Measurements from ENCODE around the gene IQCK.

DNA sequence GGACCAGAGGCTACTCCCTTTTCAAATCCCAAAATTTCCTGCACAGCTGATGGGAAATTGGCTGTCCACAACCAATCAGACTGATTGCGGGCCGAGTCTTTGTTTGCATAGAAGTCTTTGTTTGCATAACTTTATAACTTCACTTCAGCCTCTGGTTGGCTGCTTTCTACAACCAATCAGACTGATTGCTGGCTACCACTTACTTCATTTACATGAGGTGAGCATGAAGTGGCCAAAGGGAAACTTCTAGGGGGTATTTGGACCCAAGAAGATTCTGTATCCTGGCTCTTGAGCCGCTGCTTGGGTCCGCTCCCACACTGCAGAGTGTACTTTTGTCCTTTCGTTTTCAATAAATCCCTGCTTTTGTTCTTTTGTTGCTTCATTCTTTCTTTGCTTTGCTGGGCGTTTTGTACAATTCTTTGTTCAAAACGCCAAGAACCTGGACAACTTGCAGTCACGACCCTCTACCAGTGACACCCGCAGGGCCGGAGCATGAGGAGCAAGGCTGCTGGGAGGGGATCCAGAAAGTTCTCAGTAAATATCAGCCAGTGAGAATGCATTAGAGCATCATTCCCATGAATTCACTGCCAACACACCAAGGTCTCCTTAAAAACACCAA, 67.5 kb downstream of the IQCK start:
- TF ChIP-seq, protein P1, sequence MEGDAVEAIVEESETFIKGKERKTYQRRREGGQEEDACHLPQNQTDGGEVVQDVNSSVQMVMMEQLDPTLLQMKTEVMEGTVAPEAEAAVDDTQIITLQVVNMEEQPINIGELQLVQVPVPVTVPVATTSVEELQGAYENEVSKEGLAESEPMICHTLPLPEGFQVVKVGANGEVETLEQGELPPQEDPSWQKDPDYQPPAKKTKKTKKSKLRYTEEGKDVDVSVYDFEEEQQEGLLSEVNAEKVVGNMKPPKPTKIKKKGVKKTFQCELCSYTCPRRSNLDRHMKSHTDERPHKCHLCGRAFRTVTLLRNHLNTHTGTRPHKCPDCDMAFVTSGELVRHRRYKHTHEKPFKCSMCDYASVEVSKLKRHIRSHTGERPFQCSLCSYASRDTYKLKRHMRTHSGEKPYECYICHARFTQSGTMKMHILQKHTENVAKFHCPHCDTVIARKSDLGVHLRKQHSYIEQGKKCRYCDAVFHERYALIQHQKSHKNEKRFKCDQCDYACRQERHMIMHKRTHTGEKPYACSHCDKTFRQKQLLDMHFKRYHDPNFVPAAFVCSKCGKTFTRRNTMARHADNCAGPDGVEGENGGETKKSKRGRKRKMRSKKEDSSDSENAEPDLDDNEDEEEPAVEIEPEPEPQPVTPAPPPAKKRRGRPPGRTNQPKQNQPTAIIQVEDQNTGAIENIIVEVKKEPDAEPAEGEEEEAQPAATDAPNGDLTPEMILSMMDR (IDR thresholded peaks at IDR 0.05; ENCODE audit: extremely low read depth in 1 of 2, insufficient read depth in 1 of 2, low read depth in 1 of 2, low read length in 2 of 2): no peak
- TF ChIP-seq EZH2 (IDR thresholded peaks at IDR 0.05; ENCODE audit: borderline replicate concordance, low read depth, low read length, severe bottlenecking) (no peak), POLR2AphosphoS5 (IDR thresholded peaks at IDR 0.05; ENCODE audit: insufficient read depth, low read depth, low read length) (no peak), FOS (IDR thresholded peaks at IDR 0.05; ENCODE audit: borderline replicate concordance, insufficient read depth, low read length) (no peak), POLR2A (IDR thresholded peaks at IDR 0.05; ENCODE audit: low read depth, low read length) (no peak), MYC (IDR thresholded peaks at IDR 0.05; ENCODE audit: low read depth, low read length) (no peak), GATA2 (IDR thresholded peaks at IDR 0.05; ENCODE audit: insufficient read depth, insufficient read length, low read depth, low read length) (no peak), JUN (IDR thresholded peaks at IDR 0.05; ENCODE audit: borderline replicate concordance, insufficient read depth, insufficient read length, low read depth) (no peak)
- TF ChIP-seq, protein P2, sequence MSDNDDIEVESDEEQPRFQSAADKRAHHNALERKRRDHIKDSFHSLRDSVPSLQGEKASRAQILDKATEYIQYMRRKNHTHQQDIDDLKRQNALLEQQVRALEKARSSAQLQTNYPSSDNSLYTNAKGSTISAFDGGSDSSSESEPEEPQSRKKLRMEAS (IDR thresholded peaks at IDR 0.05; ENCODE audit: insufficient read depth, insufficient read length): no peak

All from endothelial cell of umbilical vein (primary cell).